ENCODE measurements around the gene PERCC1. TPM values are rescaled to one million over a fixed set of nuclear protein-coding genes. Genes with fewer than 3 reads are reported as not detected.

PERCC1 gene
- total RNA-seq, 1 donor from 2014 or later: not detected

DNA sequence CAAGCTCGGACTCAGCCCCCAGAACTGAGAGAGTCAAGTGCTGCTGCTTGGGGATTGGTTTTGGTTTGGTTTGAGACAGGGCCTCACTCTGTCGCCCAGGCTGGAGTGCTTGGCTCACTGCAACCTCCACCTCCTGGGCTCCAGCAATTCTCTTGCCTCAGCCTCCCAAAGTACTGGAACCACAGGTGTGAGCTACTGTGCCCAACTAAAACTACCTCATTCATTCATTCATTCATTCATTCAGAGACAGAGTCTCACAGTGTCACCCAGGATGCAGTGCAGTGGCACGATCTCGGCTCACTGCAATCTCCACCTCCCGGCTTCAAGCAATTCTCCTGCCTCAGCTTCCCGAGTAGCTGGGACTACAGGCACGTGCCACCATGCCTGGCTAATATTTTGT, 41.1 kb upstream of the PERCC1 start:
- no peaks in the 10 kb centered on the region for H3K9me3 Mint-ChIP-seq
- no peak for DNase-seq (ENCODE audit: low spot score in 2 of 2, unreplicated experiment in 2 of 2)
- H3K27ac Mint-ChIP-seq: no peak overlapping the region
- no peaks in the 10 kb centered on the region for H3K4me1 Mint-ChIP-seq
- TF ChIP-seq, protein P1, sequence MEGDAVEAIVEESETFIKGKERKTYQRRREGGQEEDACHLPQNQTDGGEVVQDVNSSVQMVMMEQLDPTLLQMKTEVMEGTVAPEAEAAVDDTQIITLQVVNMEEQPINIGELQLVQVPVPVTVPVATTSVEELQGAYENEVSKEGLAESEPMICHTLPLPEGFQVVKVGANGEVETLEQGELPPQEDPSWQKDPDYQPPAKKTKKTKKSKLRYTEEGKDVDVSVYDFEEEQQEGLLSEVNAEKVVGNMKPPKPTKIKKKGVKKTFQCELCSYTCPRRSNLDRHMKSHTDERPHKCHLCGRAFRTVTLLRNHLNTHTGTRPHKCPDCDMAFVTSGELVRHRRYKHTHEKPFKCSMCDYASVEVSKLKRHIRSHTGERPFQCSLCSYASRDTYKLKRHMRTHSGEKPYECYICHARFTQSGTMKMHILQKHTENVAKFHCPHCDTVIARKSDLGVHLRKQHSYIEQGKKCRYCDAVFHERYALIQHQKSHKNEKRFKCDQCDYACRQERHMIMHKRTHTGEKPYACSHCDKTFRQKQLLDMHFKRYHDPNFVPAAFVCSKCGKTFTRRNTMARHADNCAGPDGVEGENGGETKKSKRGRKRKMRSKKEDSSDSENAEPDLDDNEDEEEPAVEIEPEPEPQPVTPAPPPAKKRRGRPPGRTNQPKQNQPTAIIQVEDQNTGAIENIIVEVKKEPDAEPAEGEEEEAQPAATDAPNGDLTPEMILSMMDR (IDR thresholded peaks at IDR 0.05; ENCODE audit: unreplicated experiment): no peak
- peaks cover 19% of the 10 kb centered on the region for H3K36me3 Mint-ChIP-seq
- H3K27me3 Mint-ChIP-seq (ENCODE audit: low read depth): no peaks in the 10 kb centered on the region
- no peak overlapping the region for H3K4me3 Mint-ChIP-seq

DNA sequence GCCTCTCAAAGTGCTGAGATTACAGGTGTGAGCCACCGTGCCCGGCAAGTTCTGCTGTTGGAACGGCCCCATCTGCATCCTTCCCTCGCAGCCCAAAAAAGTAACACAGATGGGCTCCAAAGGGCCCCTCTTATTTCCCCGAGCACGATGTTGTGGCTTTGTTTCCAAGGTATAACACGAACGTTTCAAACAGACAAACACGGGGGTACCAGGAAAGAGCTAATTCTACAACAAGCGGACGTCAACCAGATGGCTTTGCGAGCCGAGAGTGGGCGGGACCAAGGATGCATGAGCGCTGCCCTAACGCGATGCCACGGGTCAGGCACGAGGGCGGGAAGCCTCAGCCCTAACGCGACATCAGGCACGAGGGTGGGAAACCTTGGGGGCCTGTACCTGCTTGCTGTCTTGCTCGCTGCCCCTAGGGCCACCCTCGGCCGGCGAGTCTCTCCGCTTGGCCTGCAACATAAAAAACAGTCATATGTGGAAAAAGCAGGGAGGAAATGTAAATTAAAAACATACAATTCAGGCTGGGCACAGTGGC, 40.6 kb upstream of the PERCC1 start:
- Mint-ChIP-seq H3K27ac (no peak overlapping the region), H3K4me1 (no peaks in the 10 kb centered on the region), H3K27me3 (ENCODE audit: low read depth) (no peaks in the 10 kb centered on the region), H3K9me3 (no peaks in the 10 kb centered on the region), H3K4me3 (no peak overlapping the region), H3K36me3 (peaks cover 17% of the 10 kb centered on the region)
- TF ChIP-seq, protein P1 (IDR thresholded peaks at IDR 0.05; ENCODE audit: unreplicated experiment): no peak
- no peak for DNase-seq (ENCODE audit: low spot score in 2 of 2, unreplicated experiment in 2 of 2)

DNA sequence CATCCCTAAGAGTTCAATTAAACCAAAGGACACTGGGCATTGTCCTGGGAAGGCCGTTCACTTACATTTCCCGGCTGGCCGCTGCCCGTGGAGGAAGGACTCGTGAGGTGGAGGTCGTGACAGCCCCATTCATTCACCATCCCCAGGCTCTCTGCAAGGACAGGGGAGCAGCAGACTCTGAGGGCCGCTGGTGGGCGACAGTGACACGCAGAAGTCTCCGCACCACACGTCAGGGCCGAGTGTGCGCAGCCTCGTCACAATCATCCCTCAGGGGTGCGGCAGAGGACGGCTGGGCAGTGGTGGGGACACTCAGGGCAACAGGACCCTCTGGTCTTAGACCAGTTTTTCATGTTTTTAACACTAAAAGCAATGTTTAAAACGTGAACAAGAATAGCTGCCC, 38.1 kb upstream of the PERCC1 start:
- no peaks in the 10 kb centered on the region for H3K27me3 Mint-ChIP-seq (ENCODE audit: low read depth)
- H3K36me3 Mint-ChIP-seq: peaks cover 19% of the 10 kb centered on the region
- TF ChIP-seq, protein P1 (IDR thresholded peaks at IDR 0.05; ENCODE audit: unreplicated experiment): no peak
- H3K9me3 Mint-ChIP-seq: no peaks in the 10 kb centered on the region
- H3K4me1 Mint-ChIP-seq: no peaks in the 10 kb centered on the region
- H3K4me3 Mint-ChIP-seq: no peak overlapping the region
- DNase-seq (ENCODE audit: low spot score in 2 of 2, unreplicated experiment in 2 of 2): no peak
- H3K27ac Mint-ChIP-seq: no peak overlapping the region

DNA sequence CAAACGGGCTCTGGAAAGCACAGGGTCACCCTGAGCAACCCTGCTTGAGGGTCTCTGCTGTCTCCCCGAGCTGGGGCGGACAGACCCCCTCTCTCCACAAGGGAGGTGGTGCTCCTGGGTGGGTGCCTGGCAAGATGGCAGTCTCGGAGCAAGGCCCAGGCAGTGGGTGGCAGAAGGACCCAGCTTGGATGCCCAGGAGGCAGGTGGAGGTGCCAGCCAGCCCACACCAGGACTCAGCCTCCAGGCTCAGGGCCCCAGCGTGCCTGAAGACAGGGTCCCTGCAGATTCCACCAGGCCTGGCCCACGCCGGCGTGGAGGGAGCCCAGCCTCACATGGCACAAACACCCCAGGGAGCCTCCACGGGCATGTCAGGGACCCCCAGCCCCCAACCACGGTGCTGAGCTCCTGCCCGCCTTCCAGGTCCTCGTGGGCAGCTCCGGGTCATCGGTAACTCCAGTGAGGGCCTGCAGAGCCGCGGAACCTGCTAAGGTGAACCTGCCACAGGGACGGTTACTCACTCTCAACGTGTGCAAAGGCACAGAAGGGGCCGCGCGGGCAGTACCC, 37.2 kb upstream of the PERCC1 start:
- H3K27ac Mint-ChIP-seq: no peak overlapping the region
- TF ChIP-seq, protein P1 (IDR thresholded peaks at IDR 0.05; ENCODE audit: unreplicated experiment): no peak
- H3K4me1 Mint-ChIP-seq: no peaks in the 10 kb centered on the region
- no peak overlapping the region for H3K4me3 Mint-ChIP-seq
- H3K27me3 Mint-ChIP-seq (ENCODE audit: low read depth): no peaks in the 10 kb centered on the region
- no peak for DNase-seq (ENCODE audit: low spot score in 2 of 2, unreplicated experiment in 2 of 2)
- peaks cover 26% of the 10 kb centered on the region for H3K36me3 Mint-ChIP-seq
- H3K9me3 Mint-ChIP-seq: no peaks in the 10 kb centered on the region

DNA sequence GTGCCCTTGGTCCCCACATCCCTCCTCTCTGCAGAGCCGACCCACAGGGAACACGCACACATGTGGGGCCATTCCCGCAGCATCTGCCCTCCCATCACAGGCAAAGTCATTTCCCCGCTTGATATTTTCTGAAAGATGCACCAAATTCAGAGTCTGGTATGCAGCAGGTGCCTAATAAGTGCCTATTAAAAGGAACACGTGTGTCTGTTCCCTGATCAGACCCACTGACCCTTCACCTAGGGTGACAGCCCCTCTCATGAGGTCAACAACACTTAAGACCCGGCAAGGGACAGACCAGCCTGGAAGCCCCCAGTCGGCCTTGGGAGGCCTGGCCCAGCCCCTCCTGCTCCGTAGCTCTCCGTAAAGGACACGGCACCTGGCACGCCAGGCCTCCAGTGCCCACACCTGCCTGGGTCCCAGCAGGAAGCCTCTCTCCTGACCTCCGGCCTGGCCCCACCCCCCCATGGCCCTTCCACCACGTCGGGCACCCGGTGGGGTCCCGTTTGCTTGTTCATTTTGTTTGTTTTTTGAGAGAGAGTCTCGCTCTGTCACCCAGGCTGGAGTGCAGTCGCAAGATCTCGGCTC, 36.4 kb upstream of the PERCC1 start:
- DNase-seq (ENCODE audit: low spot score in 2 of 2, unreplicated experiment in 2 of 2): no peak
- H3K27ac Mint-ChIP-seq: no peak overlapping the region
- H3K4me3 Mint-ChIP-seq: no peak overlapping the region
- no peaks in the 10 kb centered on the region for H3K9me3 Mint-ChIP-seq
- H3K27me3 Mint-ChIP-seq (ENCODE audit: low read depth): no peaks in the 10 kb centered on the region
- H3K4me1 Mint-ChIP-seq: no peaks in the 10 kb centered on the region
- H3K36me3 Mint-ChIP-seq: peaks cover 26% of the 10 kb centered on the region
- TF ChIP-seq, protein P1 (IDR thresholded peaks at IDR 0.05; ENCODE audit: unreplicated experiment): no peak
